ENCODE measurements around the gene FNDC3B. TPM values are rescaled to one million over a fixed set of nuclear protein-coding genes. Genes with fewer than 3 reads are reported as not detected.

Gene FNDC3B
- total and polyA plus RNA-seq, 2 donors (not counting 1 experiment from before 2014, with no cell fraction given) = 1.2 to 9.2 TPM

- POLR2A ChIA-PET = no interaction called here
- Histone ChIP-seq H3K79me2 (ENCODE audit: control insufficient read depth, insufficient read depth, low read length) (no peaks in the 10 kb centered on the region), H3K9ac (ENCODE audit: low read length) (no peak overlapping the region), H3K27ac (ENCODE audit: low read length in 2 of 2) (no peak overlapping the region), H3K9me3 (ENCODE audit: control extremely low read depth in 1 of 3, control insufficient read depth in 2 of 3, insufficient read depth in 1 of 3, low read length in 2 of 3) (no peaks in the 10 kb centered on the region), H2AFZ (ENCODE audit: insufficient read depth, low read depth, low read length, poor library complexity, severe bottlenecking) (no peak overlapping the region), H4K20me1 (ENCODE audit: control insufficient read depth, insufficient read depth, low read length, poor library complexity, severe bottlenecking) (no peaks in the 10 kb centered on the region), H3K4me3 (ENCODE audit: control extremely low read depth in 1 of 5, extremely low read depth in 1 of 5, insufficient read depth in 1 of 5, low read depth in 2 of 5, low read length in 4 of 5) (no peak overlapping the region), H3K36me3 (replicated peaks in 1 of 2; ENCODE audit: control extremely low read depth in 1 of 2, control insufficient read depth in 1 of 2, extremely low read depth in 1 of 2, insufficient read depth in 2 of 2, low read length in 1 of 2) (no peaks in the 10 kb centered on the region), H3K4me1 (ENCODE audit: control insufficient read depth in 2 of 2, insufficient read depth in 2 of 2, low read length in 2 of 2) (no peaks in the 10 kb centered on the region), H3K4me2 (replicated peaks; ENCODE audit: low read depth, low read length, poor library complexity, severe bottlenecking) (no peak overlapping the region), H3K27me3 (replicated peaks in 1 of 4; ENCODE audit: control extremely low read depth in 1 of 4, control insufficient read depth in 3 of 4, insufficient read depth in 4 of 4, low read length in 3 of 4) (no peaks in the 10 kb centered on the region)
- intact Hi-C loops (cut with micrococcal nuclease) = no loop called here
- no peaks in the 10 kb centered on the region for H3K9me3 Mint-ChIP-seq (ENCODE audit: insufficient read depth)
- ATAC-seq (ENCODE audit: low read depth) = no peak
- DNase-seq = no peak
- H3K4me1 Mint-ChIP-seq = no peaks in the 10 kb centered on the region
- TF ChIP-seq CTCF (IDR thresholded peaks at IDR 0.05) (no peak), EZH2 (IDR thresholded peaks at IDR 0.05; ENCODE audit: borderline replicate concordance, insufficient read depth, low read depth, low read length, poor library complexity, severe bottlenecking) (no peak)
- CTCF ChIA-PET = interaction anchor here (0.6 to 1.0 kb wide), 2 partner anchors 10 to 12 kb away, joined by 3 to 5 read pairs; no protein-coding TSS in a partner anchor
- no peak overlapping the region for H3K4me3 Mint-ChIP-seq
- H3K27me3 Mint-ChIP-seq = no peaks in the 10 kb centered on the region
- no peak overlapping the region for H3K27ac Mint-ChIP-seq
These were observed 8.3 kb downstream of the FNDC3B start for GRCh38 chr3:172047567-172048115.

- Histone ChIP-seq H3K36me3 (replicated peaks in 1 of 2; ENCODE audit: control extremely low read depth in 1 of 2, control insufficient read depth in 1 of 2, extremely low read depth in 1 of 2, insufficient read depth in 2 of 2, low read length in 1 of 2) (no peaks in the 10 kb centered on the region), H3K27ac (ENCODE audit: low read length in 2 of 2) (no peak overlapping the region), H3K9me3 (ENCODE audit: control extremely low read depth in 1 of 3, control insufficient read depth in 2 of 3, insufficient read depth in 1 of 3, low read length in 2 of 3) (no peaks in the 10 kb centered on the region), H3K4me2 (replicated peaks; ENCODE audit: low read depth, low read length, poor library complexity, severe bottlenecking) (no peak overlapping the region), H3K4me1 (ENCODE audit: control insufficient read depth in 2 of 2, insufficient read depth in 2 of 2, low read length in 2 of 2) (no peaks in the 10 kb centered on the region), H3K9ac (ENCODE audit: low read length) (no peak overlapping the region), H2AFZ (ENCODE audit: insufficient read depth, low read depth, low read length, poor library complexity, severe bottlenecking) (no peak overlapping the region), H3K27me3 (replicated peaks in 1 of 4; ENCODE audit: control extremely low read depth in 1 of 4, control insufficient read depth in 3 of 4, insufficient read depth in 4 of 4, low read length in 3 of 4) (no peaks in the 10 kb centered on the region), H4K20me1 (ENCODE audit: control insufficient read depth, insufficient read depth, low read length, poor library complexity, severe bottlenecking) (no peaks in the 10 kb centered on the region), H3K4me3 (ENCODE audit: control extremely low read depth in 1 of 5, extremely low read depth in 1 of 5, insufficient read depth in 1 of 5, low read depth in 2 of 5, low read length in 4 of 5) (no peak overlapping the region), H3K79me2 (ENCODE audit: control insufficient read depth, insufficient read depth, low read length) (no peaks in the 10 kb centered on the region)
- ATAC-seq (ENCODE audit: low read depth) (no peak), DNase-seq (no peak)
- Mint-ChIP-seq H3K27me3 (no peaks in the 10 kb centered on the region), H3K27ac (no peak overlapping the region), H3K9me3 (ENCODE audit: insufficient read depth) (no peaks in the 10 kb centered on the region), H3K4me3 (no peak overlapping the region), H3K4me1 (no peaks in the 10 kb centered on the region)
- TF ChIP-seq CTCF (IDR thresholded peaks at IDR 0.05) (no peak), EZH2 (IDR thresholded peaks at IDR 0.05; ENCODE audit: borderline replicate concordance, insufficient read depth, low read depth, low read length, poor library complexity, severe bottlenecking) (no peak)
- no CpG with 5 or more reads among the region's 2 CpGs for WGBS (ENCODE audit: insufficient coverage)
- intact Hi-C loops (cut with micrococcal nuclease) = no loop called here
- CTCF ChIA-PET = no interaction called here
- POLR2A ChIA-PET = no interaction called here
These were observed 9.2 kb downstream of the FNDC3B start for GRCh38 chr3:172048599-172048998.

All from B cell (primary cell).